K562 (cell line): ENCODE results near the gene PUM2. TPM values are rescaled to one million over a fixed set of nuclear protein-coding genes. Genes with fewer than 3 reads are reported as not detected.
A peak's percentile ranks its signal among the peaks of the same experiment; 100 is the strongest.

Source experiments
- ATAC-seq: fragments of 200-7000 bp; cut with Tn5 transposase; 3 replicates; pipeline ENCODE4 v1.9.1; 2020; ENCODE audit warnings: moderate library complexity
- BruUV-seq: library from RNA; stranded (reverse); fragments of 400-500 nt; replicated peaks from 2 replicates; lab custom pipeline; 2021; lab: Mats Ljungman, UMichigan
- CTCF ChIA-PET: fragments of 300-600 bp; formaldehyde crosslinking; extraction: SDS; loops from one replicate; lab custom pipeline; 2021; ENCODE audit warnings: low intra/inter-chr PET ratio; lab: Yijun Ruan, JAX
- POLR2A ChIA-PET: fragments of 300-600, 350-650 bp; sonication (Branson Sonifier 250); formaldehyde crosslinking; extraction: SDS; loops from one replicate; lab custom pipeline; 2021; ENCODE audit warnings: antibody characterized with exemption, inconsistent platforms; lab: Yijun Ruan, JAX
- DNase-seq, 4 experiments: peaks; one replicate each; pipeline versions ENCODE4 v3.0.0 to v3.0.0-alpha.2; 2011 to 2018; ENCODE audit warnings: low spot score in 3 of 4, mixed read lengths in 3 of 4; ENCODE audit errors: extremely low read depth in 1 of 4
- FAIRE-seq: peaks from 2 replicates; lab custom pipeline; 2011; peaks lifted over from hg19 to GRCh38; lab: Jason Lieb, UNC
- H2AFZ ChIP-seq: 2 replicates; pipeline ENCODE4 v1.6.0; 2011; ENCODE audit warnings: low read depth, low read length, control low read depth, inconsistent platforms
- H3K27ac ChIP-seq: fragments of 200-600 bp; 3 replicates; pipeline ENCODE4 v1.8.0; 2011; ENCODE audit warnings: low read depth, mild to moderate bottlenecking, control low read depth, inconsistent platforms, low read length, moderate library complexity, mixed read lengths; ENCODE audit errors: extremely low read depth
- H3K27me3 ChIP-seq, 2 experiments: fragments of 300-600 bp in 1 of 2; 2 replicates in 1 of 2; 3 replicates in 1 of 2; pipeline versions ENCODE4 v1.6.0 to v1.8.0; 2011; ENCODE audit warnings: inconsistent platforms in 2 of 2, low read length in 2 of 2, mild to moderate bottlenecking in 1 of 2, mixed read lengths in 1 of 2, moderate library complexity in 1 of 2; ENCODE audit not compliant: control insufficient read depth in 2 of 2, insufficient read depth in 2 of 2
- H3K36me3 ChIP-seq: fragments of 300-600 bp; 3 replicates; pipeline ENCODE4 v1.8.0; 2011; ENCODE audit warnings: mild to moderate bottlenecking, low read length, inconsistent platforms; ENCODE audit not compliant: control insufficient read depth, insufficient read depth
- H3K4me1 ChIP-seq, 2 experiments: fragments of 200-600 bp in 1 of 2; replicated peaks in 1 of 2; 2 replicates in 1 of 2; 3 replicates in 1 of 2; pipeline versions ENCODE4 v1.5.1 to v1.8.0; 2011; ENCODE audit warnings: inconsistent platforms in 2 of 2, low read length in 2 of 2, mild to moderate bottlenecking in 1 of 2, mixed read lengths in 1 of 2, moderate library complexity in 1 of 2; ENCODE audit not compliant: control insufficient read depth in 2 of 2, insufficient read depth in 2 of 2
- H3K4me2 ChIP-seq: 2 replicates; pipeline ENCODE4 v1.6.1; 2011; ENCODE audit warnings: low read length, control low read depth, inconsistent platforms, mixed read lengths; ENCODE audit not compliant: insufficient read depth
- H3K4me3 ChIP-seq: fragments of 200-600 bp; sonication (generic), shearing (Covaris generic); 2 replicates; pipeline ENCODE4 v1.5.1; 2016; ENCODE audit warnings: control low read depth, inconsistent platforms
- H3K79me2 ChIP-seq: fragments of 200-600 bp; 3 replicates; pipeline ENCODE4 v1.8.0; 2011; ENCODE audit warnings: low read length, inconsistent platforms; ENCODE audit not compliant: control insufficient read depth, insufficient read depth
- H3K9ac ChIP-seq, 2 experiments: 2 replicates each; pipeline versions ENCODE4 v1.6.0 to v1.6.1; 2011; ENCODE audit warnings: low read depth in 2 of 2, low read length in 2 of 2, control low read depth in 1 of 2, inconsistent platforms in 1 of 2, mild to moderate bottlenecking in 1 of 2, mixed read lengths in 1 of 2; ENCODE audit not compliant: insufficient read depth in 1 of 2
- H3K9me1 ChIP-seq: one replicate; pipeline ENCODE4 v1.6.0; 2011; ENCODE audit warnings: inconsistent platforms, mild to moderate bottlenecking, low read length, moderate library complexity; ENCODE audit not compliant: control insufficient read depth, insufficient read depth
- H3K9me3 ChIP-seq: replicated peaks from 2 replicates; pipeline ENCODE4 v1.5.1; 2011; ENCODE audit warnings: low read depth, low read length, inconsistent platforms; ENCODE audit not compliant: control insufficient read depth, insufficient read depth
- H4K20me1 ChIP-seq: replicated peaks from 2 replicates; pipeline ENCODE4 v1.6.1; 2011; ENCODE audit warnings: low read length, inconsistent platforms, mixed read lengths; ENCODE audit not compliant: control insufficient read depth, insufficient read depth
- GABPB2 ChIP-seq: fragments of 250-450 bp; sonication (Bioruptor Pico); conservative IDR thresholded peaks from 2 replicates; pipeline ENCODE4 v1.5.1; 2021; ENCODE audit warnings: mild to moderate bottlenecking
- RBFOX2 ChIP-seq: fragments of 200-400 bp; formaldehyde crosslinking; IDR thresholded peaks from 2 replicates; pipeline ENCODE4 v1.6.1; 2017; ENCODE audit warnings: low read depth, mild to moderate bottlenecking, low read length, moderate library complexity
- SMAD2 ChIP-seq: fragments of 150-350 bp; IDR thresholded peaks from 2 replicates; pipeline ENCODE4 v1.6.1; 2014; ENCODE audit warnings: low read depth, mild to moderate bottlenecking, low read length
- ZNF121 ChIP-seq: sonication (generic); formaldehyde crosslinking; conservative IDR thresholded peaks from 2 replicates; pipeline ENCODE4 v1.8.0; 2022; ENCODE audit warnings: missing genetic modification reagents
- ZNF445 ChIP-seq: fragments of 250-450 bp; sonication (Bioruptor Pico); IDR thresholded peaks from 2 replicates; pipeline ENCODE4 v1.4.0; 2020; ENCODE audit warnings: low read depth, mild to moderate bottlenecking, moderate library complexity
- ZNF780A ChIP-seq: fragments of 250-450 bp; sonication (Bioruptor Pico); IDR thresholded peaks from 2 replicates; pipeline ENCODE4 v1.5.0; 2021; ENCODE audit warnings: mild to moderate bottlenecking
- WGBS: fragments of 100-300 bp; shearing (Covaris generic); methylation state at CpG from one replicate; pipeline ENCODE4 v1.1.6; 2016; ENCODE audit warnings: low coverage, mixed read lengths; ENCODE audit not compliant: insufficient coverage; ENCODE audit errors: missing lambda C conversion rate; 5-methylcytosine and 5-hydroxymethylcytosine counted together
- in situ Hi-C: fragments of 300-500 bp; cut with MboI; formaldehyde crosslinking; loops from 4 replicates; pipeline ENCODE4 v1.15.0; 2018; ENCODE audit warnings: inconsistent platforms, mixed read lengths
- intact Hi-C: fragments of 100-400 bp; cut with micrococcal nuclease; formaldehyde crosslinking; loops from 2 replicates; pipeline ENCODE4 v1.14.2; 2022
- polyA plus RNA-seq, 8 experiments: library from polyadenylated mRNA; depleted of rRNA in 4 of 8; stranded (reverse) in 5 of 8; unstranded in 3 of 8; fragments of >200 nt; fragmentation: Nextera tagmentation in 2 of 8; fragmentation: Illumina TruSeq in 1 of 8; extraction: Ambion mirVana in 2 of 8; extraction: Trizol in 1 of 8; gene quantifications; 2 replicates each; pipeline versions ENCODE4 v1.2.1 to v1.2.3, GENCODE V29; 2011 to 2014; ENCODE audit warnings: inconsistent platforms in 1 of 8, missing spikeins in 1 of 8
- total RNA-seq, 7 experiments: library from RNA; depleted of rRNA in 6 of 7; stranded (reverse); fragments of >200 nt in 6 of 7; fragmentation: Illumina TruSeq in 2 of 7; extraction: Trizol in 2 of 7; gene quantifications; 2 replicates each; pipeline versions ENCODE4 v1.2.1 to v1.2.3, GENCODE V29; 2011 to 2021; ENCODE audit warnings: low replicate concordance in 1 of 7
- TF ChIP-seq, protein P1 (sequence below): fragments of 200-600 bp; sonication (generic); IDR thresholded peaks from one replicate; pipeline ENCODE4 v1.6.1; 2012; ENCODE audit warnings: mild to moderate bottlenecking, low read depth, low read length, inconsistent platforms

PUM2 gene
- total and polyA plus RNA-seq, 9 of the 15 experiments (the other 6 are each of a cell fraction or from before 2014, with no cell fraction given): 13.4 to 61.9 (median 28.3) TPM

DNA sequence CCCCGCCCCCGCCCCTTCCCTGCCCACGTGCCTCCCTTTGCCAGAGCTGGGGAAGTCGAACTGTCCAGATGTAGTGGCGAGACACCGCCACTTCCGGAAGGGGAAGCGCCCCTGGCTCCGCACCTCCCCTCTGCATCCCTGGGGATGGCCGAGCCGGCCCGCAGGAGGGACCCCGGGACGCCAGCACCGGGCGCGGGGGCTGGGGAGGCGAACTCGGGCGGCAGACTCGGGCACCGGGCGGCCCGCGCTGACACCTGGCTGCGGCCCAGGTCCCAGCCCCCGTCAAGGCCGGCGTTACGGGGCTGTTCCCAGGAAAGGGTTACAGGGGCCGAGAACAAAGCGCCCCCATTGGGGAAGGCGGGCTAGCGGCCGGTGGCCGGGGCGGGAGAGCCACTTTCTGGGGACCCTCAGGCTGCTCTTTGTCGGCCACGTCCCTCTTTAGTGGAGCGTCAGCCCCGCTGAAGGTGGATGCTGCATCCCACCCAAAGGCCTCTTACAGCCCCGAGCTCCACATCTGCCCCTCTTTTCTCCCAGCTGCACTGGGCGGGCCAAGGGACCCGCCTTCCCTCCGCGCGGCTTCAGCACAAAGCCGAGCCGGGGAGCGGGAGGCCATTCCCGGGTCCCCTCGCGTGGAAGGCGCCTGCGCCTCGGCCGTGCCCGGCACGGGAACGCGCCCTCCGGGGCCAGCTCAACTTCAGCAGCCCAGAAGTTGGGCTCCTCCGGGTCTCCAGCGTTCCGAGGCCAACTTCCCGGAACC is 127.1 kb downstream of the PUM2 start:
- Histone ChIP-seq H3K4me2 (peak overlapping the region; percentile 37; the same call in 1 of the 2 replicates), H3K4me3 (peak overlapping the region; percentile 35), H3K79me2 (no peaks in the 10 kb centered on the region), H3K4me1 (peaks cover 0 to 29% of the 10 kb centered on the region in 2 experiments; a peak in 2 of 5 replicates), H3K27ac (no peak overlapping the region), H3K9me3 (no peaks in the 10 kb centered on the region), H2AFZ (peak overlapping the region; percentile 55; the same call in 1 of the 2 replicates), H3K9ac (peak overlapping the region in 1 of 2 experiments; percentile 81; a peak in 2 of 4 replicates), H3K27me3 (peaks cover 15 to 75% of the 10 kb centered on the region in 2 experiments; a peak in 3 of 5 replicates), H3K9me1 (no peaks in the 10 kb centered on the region), H3K36me3 (no peaks in the 10 kb centered on the region), H4K20me1 (no peaks in the 10 kb centered on the region)
- WGBS: 3% methylated on average over 39 of the region's 66 CpGs
- intact Hi-C loops (loop anchor here (2.0 kb wide), 1 partner anchor 121 kb away; no protein-coding TSS in a partner anchor), in situ Hi-C loops (loop anchor here (10.0 kb wide), 1 partner anchor 89 kb away; no protein-coding TSS in a partner anchor)
- FAIRE-seq (no peak), DNase-seq (peak in 2 of 4 experiments; percentile 47 to 49), ATAC-seq (no peak)
- POLR2A ChIA-PET: interaction anchor here (0.7 kb wide), 1 partner anchor 60 kb away, joined by 3 read pairs; no protein-coding TSS in a partner anchor
- CTCF ChIA-PET: no interaction called here
- no TSS peak for BruUV-seq
- no peak for TF ChIP-seq ZNF121 (CRISPR knock-in tag)
- TF ChIP-seq, protein P1, sequence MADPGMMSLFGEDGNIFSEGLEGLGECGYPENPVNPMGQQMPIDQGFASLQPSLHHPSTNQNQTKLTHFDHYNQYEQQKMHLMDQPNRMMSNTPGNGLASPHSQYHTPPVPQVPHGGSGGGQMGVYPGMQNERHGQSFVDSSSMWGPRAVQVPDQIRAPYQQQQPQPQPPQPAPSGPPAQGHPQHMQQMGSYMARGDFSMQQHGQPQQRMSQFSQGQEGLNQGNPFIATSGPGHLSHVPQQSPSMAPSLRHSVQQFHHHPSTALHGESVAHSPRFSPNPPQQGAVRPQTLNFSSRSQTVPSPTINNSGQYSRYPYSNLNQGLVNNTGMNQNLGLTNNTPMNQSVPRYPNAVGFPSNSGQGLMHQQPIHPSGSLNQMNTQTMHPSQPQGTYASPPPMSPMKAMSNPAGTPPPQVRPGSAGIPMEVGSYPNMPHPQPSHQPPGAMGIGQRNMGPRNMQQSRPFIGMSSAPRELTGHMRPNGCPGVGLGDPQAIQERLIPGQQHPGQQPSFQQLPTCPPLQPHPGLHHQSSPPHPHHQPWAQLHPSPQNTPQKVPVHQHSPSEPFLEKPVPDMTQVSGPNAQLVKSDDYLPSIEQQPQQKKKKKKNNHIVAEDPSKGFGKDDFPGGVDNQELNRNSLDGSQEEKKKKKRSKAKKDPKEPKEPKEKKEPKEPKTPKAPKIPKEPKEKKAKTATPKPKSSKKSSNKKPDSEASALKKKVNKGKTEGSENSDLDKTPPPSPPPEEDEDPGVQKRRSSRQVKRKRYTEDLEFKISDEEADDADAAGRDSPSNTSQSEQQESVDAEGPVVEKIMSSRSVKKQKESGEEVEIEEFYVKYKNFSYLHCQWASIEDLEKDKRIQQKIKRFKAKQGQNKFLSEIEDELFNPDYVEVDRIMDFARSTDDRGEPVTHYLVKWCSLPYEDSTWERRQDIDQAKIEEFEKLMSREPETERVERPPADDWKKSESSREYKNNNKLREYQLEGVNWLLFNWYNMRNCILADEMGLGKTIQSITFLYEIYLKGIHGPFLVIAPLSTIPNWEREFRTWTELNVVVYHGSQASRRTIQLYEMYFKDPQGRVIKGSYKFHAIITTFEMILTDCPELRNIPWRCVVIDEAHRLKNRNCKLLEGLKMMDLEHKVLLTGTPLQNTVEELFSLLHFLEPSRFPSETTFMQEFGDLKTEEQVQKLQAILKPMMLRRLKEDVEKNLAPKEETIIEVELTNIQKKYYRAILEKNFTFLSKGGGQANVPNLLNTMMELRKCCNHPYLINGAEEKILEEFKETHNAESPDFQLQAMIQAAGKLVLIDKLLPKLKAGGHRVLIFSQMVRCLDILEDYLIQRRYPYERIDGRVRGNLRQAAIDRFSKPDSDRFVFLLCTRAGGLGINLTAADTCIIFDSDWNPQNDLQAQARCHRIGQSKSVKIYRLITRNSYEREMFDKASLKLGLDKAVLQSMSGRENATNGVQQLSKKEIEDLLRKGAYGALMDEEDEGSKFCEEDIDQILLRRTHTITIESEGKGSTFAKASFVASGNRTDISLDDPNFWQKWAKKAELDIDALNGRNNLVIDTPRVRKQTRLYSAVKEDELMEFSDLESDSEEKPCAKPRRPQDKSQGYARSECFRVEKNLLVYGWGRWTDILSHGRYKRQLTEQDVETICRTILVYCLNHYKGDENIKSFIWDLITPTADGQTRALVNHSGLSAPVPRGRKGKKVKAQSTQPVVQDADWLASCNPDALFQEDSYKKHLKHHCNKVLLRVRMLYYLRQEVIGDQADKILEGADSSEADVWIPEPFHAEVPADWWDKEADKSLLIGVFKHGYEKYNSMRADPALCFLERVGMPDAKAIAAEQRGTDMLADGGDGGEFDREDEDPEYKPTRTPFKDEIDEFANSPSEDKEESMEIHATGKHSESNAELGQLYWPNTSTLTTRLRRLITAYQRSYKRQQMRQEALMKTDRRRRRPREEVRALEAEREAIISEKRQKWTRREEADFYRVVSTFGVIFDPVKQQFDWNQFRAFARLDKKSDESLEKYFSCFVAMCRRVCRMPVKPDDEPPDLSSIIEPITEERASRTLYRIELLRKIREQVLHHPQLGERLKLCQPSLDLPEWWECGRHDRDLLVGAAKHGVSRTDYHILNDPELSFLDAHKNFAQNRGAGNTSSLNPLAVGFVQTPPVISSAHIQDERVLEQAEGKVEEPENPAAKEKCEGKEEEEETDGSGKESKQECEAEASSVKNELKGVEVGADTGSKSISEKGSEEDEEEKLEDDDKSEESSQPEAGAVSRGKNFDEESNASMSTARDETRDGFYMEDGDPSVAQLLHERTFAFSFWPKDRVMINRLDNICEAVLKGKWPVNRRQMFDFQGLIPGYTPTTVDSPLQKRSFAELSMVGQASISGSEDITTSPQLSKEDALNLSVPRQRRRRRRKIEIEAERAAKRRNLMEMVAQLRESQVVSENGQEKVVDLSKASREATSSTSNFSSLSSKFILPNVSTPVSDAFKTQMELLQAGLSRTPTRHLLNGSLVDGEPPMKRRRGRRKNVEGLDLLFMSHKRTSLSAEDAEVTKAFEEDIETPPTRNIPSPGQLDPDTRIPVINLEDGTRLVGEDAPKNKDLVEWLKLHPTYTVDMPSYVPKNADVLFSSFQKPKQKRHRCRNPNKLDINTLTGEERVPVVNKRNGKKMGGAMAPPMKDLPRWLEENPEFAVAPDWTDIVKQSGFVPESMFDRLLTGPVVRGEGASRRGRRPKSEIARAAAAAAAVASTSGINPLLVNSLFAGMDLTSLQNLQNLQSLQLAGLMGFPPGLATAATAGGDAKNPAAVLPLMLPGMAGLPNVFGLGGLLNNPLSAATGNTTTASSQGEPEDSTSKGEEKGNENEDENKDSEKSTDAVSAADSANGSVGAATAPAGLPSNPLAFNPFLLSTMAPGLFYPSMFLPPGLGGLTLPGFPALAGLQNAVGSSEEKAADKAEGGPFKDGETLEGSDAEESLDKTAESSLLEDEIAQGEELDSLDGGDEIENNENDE: no peak
- no peak for TF ChIP-seq ZNF445 (CRISPR knock-in tag)
- TF ChIP-seq ZNF780A (CRISPR knock-in tag): no peak
- TF ChIP-seq RBFOX2: 0 out of 2 replicates have a peak, but pooled peaks have one; percentile 20
- TF ChIP-seq GABPB2 (CRISPR knock-in tag): no peak
- TF ChIP-seq SMAD2: no peak
